ENCODE results near the gene MEGF6.

Gene MEGF6

DNA sequence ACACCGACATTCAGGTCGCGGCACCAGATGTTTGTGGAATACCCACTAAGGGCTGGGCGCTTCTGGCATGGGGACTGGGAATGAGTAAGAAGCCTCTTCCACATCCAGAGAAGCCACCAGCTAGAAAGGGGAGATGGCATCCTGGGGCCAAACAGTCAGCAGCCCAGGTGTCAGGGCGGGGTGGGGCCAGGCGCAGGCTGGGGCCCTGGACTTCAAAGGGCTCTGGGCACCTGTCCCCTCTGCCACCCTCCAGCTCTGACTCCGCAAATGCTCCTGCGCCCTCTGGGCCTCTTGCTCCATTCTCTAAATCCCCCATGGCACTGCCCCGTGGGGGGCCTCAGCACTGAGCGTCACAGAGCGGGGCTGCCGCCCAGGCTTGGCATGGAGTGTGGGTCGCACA lies 70.4 kb downstream of the MEGF6 start:
- DNase-seq (ENCODE audit: low spot score): no peak

DNA sequence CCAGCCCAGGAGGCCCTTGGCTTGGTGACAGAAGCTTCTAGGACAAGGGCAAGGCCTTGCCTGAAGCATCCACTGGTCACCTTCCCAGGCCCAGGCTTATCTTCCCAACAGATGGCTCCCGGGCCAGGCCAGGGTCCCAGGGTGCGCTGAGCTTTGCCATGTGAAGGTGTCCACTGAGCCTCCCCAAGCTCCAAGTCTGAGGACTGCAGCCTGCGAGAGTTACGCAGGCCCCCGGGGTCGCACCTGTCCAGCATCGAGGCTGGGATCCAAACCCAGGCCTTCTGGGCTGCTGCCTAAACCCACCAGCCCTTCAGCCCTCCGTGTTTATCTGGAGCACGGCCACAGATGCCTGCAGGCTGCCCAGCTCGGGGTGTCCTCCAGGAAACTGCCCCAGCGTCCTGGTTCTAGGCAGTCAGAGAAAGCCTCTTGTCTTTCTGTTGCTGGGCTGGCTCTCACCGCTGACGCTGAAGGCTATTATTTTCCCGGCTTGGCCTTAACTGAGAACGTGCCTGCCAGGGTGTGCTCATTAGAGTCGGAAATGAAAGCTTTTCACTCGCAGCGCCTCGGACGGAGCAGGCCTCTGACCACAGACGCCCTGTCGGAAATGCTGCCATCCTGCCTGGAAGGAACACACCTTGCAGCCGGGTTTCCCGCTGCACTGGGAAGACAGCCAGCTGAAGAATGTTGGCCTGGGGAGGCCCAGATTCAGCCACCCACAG lies 71.4 kb downstream of the MEGF6 start:
- DNase-seq (ENCODE audit: low spot score): peak; percentile 29

DNA sequence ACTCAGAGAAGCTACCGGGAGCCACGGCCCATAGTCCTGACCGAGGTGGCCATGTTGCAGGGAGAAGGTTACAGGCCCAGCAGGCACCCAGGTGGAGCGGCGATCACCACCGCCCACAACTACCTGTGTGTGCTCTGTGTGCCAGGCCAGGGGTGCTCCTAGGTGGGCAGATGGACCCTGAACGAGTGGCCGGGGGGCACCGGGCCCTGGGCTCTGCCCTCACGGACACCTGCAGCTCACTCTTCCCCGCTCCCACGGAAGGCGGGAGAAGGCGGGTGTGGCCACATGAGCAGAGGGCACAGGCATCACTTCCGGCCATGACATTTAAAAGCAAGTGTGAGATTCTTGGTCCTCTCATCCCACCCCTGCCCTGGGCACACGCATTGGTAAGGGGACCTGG lies 73.9 kb downstream of the MEGF6 start:
- DNase-seq (ENCODE audit: low spot score): no peak

DNA sequence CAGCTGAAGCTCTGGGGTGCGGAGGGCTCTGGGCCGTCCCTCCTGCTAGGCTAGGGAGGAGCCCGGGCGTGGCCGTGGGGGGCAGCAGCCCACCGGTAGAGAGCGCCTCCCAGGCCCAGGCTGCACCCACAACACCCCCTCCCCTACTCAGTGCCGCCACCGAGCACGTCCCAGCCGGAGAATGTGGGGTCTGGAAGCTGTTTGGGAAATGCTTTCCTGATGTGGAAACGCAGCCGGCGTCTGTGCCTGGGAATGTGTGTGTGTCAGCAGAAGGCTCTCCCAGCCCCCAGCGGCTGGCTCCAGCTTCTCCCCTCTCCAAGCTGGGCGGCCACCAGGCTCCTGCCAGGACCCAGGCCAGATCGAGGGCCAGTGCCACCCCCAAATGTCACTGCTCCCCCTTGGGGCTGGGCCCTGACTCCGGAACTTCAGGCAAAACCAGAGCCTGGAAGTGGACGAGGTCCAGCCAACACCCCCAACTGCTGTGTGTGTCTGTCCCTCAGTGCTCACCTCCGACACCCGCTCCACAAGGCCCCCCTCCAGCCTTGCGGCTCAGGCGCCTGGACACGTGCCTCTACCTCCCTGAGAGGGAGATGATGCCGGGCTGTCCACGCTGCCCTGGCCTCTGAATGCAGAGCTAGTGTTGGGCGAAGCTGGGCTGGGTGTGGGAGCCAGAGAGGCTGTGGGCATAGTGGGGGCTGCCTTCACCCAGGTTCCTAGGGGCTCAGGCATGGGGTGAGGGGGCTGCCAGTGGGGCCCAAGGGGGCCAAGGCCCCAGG lies 74.7 kb downstream of the MEGF6 start:
- DNase-seq (ENCODE audit: low spot score): no peak

GRCh38 chr1:3535732-3536131 lies 75.6 kb downstream of the MEGF6 start:
- DNase-seq (ENCODE audit: low spot score): no peak

DNA sequence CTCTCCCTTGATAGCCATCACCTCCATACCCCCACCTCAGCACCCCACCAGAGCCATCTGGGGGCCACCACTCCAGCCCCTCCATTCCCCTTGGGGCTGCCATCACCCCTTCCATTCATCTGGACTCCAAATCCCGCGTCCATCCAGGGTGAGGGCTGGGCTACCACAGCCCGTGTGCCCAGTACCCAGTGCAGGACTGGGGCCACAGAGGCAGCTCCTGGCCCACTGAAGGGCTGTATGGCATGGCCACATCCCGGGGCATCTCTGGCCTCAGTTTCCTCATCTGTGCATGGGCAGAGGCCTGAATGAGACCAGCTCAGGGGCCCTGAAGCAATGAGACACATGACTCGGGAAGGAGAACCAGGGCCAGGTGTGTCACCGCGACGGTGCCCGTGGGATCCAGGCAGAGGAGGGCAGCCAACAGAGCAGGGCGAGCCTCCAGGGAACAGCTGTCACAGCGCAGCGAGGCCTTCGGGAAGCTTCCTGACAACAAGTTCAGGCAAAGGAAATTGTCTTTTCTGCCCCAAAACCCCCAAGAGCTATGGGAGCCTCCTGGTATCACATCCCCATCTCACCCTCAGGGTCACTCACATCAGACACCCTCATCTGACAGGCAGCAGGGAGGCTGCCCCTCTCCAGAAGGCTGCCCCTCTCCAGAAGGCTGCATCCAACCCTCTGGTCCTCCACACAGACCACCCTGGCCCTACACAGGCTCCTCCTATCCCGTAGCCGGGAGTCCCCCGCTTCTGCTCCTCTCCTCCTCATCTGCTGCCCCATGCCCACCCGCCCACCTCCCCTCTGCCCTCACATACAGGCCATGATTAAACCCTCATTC lies 76.3 kb downstream of the MEGF6 start:
- DNase-seq (ENCODE audit: low spot score): no peak

DNA sequence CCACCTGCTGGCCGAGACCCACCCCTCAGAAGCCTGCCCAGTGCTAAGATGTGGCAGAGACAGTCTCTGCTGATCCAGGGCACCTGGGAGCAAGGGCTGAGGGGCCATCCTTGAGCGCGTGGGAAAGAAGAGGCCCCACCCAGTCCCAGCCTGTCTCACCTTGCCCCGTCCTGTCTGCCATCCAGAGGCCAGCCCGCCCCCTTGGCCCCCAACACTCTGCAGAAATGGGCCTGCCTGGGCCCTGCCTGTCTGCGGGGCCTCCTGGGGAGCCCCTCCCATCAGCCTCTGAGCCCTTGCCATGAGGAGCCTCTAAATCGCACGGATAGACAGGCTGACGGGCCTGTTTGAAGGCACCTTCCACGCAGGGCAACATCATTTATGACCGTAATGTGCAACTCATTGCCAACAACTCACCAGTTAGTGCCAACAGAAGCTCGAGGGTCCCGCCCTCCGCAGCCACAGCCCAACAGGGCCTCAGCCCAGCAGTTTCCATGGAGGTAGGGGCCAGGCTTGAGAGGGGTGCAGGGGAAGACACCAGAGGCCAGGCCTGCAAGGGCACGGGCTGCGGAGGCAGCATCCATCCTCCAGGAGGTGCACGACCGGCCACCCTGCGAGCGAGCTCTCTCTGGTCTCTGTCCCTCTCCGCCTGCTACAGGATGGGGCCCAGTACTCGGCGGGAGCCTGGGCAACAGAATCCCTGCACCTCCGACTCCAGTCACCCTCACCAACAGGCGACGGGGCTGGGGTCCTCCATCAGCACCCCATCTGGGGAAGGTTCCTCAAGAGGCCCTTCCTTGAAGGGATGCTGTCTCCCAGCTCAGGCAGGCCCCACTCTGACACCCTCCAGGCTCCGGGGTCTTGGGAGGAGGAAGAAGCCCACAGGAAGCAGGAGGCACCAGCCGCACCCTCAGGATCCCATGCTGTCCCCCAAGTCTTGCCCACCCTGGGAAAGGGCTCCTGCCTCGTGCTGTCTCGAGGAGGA lies 78.0 kb downstream of the MEGF6 start:
- DNase-seq (ENCODE audit: low spot score): no peak

GRCh38 chr1:3531928-3532327 lies 79.4 kb downstream of the MEGF6 start:
- DNase-seq (ENCODE audit: low spot score): no peak

GRCh38 chr1:3530926-3531818 lies 80.1 kb downstream of the MEGF6 start:
- DNase-seq (ENCODE audit: low spot score): peak; percentile 46

DNA sequence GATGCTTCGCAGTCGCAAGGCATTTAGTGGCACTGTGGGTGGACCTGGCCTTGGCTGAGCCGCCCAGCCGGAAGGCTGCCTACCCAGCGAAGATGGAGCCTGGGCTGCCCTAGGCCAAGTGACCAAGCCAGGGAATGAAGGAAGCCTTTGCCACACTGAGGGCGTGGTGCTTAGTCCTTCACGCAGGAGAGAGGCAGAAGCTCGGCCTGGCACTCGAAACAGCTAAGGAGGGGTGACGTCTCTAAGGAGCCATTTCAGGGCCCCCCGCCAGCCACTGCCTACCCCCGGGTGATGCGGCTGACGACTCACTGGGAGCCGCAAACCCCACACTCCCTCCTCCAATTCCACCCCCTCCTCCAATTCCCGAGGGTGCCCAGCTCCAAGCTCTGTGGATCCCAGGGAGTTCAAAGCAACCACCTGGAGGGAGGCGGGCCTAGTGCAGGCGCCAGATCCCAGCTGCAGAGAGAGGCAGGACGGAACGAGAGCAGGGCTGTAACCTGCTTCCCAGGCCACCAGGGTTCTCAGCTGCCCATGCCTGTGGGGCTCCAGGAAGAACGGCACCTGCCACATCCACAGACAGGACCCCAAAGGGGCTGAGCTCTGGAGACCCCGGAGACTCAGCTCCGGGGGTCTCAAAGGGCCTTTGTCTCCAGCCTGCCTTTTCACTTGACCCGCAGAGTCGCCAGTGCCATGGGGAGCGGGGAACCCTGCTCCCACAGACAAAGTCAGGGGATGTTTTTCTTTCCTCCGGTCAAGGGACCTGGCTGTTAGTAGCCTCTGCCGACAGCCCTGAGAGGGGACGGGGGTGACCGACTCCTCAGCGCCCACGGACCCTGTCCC lies 81.0 kb downstream of the MEGF6 start:
- no peak for DNase-seq (ENCODE audit: low spot score)

- no peak for DNase-seq (ENCODE audit: low spot score)
Observed at GRCh38 chr1:3529099-3529729, 82.1 kb downstream of the MEGF6 start.

- DNase-seq (ENCODE audit: low spot score): no peak
Observed at GRCh38 chr1:3527774-3528173, 83.5 kb downstream of the MEGF6 start.

DNA sequence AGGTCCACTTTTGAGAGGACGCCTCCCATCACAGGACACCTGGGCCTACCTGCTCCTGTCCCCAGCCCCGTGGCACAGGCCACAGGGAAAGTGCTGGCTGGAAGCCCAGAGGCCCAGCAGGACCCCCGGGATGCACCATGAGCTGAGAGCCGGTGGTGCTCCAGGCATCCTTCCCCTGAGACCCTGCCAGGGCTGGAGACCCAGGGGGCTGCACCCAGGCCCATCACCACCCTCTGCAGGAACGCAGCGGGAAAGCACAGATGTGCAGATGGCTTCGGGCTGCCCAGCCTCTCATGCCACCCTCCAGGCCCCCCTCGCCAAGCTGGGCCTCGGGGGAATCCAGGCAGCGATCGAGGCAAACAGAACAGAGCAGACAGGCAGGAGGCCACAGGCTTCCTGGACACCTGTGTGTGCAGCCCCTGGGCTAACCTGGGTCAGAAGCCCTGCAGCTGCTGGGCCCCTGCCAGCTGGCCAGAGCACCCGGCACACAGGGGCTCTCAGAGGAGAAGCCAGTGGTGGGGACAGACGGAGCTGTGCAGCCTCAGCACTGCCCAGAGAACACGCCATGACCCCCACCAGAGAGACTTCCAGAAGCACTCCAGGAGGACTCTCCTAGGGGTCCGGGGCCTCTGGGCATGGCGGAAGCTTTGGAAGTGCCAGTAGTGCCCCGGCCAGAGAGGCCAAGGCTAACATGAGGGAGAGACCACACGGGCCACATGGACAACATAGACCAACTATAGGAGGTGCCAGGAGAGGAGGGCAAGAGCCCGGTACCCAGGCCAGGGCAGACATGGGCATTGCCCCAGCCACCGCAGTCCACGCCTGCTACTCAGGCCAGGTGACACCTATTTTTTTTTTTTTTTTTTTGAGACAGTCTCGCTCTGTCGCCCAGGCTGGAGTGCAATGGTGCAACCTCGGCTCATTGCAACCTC lies 85.5 kb downstream of the MEGF6 start:
- DNase-seq (ENCODE audit: low spot score): no peak

GRCh38 chr1:3524556-3525203 lies 86.6 kb downstream of the MEGF6 start:
- no peak for DNase-seq (ENCODE audit: low spot score)

- no peak for DNase-seq (ENCODE audit: low spot score)
Observed at GRCh38 chr1:3523980-3524379, 87.3 kb downstream of the MEGF6 start.

DNA sequence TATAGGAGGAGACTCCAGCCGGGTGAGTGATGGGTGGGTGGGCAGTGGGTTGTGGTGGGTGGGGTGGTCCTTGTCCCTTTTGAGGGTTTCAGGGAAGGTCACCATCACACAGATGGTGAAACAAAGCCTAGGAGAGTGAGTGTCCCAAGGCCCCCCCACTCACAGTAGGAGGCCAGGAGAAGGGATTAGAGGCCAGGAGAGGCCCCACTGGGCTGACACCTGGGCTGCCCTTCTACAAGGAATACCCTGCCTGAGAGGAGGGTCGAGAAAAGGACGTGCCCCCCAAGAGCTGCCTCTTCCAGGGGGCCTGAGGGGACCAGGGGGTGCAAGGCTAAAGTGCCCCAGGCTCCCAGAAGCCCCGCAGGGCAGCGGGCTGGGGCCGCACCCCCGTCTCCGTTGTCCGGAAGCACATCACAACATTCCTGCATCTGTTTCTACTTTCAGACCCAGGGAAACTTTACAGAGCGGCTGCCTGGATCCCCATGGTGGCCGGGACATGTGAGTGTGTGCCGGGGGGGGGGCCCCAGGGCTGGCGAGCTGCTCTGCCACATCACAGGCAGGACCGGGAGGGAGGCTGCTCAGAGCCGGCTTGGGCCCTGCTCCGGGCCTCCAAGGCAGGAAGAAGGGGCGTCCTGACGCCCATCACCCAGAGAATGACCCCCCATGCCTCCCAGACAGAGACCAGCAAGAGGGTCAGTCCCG lies 88.6 kb downstream of the MEGF6 start:
- DNase-seq (ENCODE audit: low spot score): no peak

DNA sequence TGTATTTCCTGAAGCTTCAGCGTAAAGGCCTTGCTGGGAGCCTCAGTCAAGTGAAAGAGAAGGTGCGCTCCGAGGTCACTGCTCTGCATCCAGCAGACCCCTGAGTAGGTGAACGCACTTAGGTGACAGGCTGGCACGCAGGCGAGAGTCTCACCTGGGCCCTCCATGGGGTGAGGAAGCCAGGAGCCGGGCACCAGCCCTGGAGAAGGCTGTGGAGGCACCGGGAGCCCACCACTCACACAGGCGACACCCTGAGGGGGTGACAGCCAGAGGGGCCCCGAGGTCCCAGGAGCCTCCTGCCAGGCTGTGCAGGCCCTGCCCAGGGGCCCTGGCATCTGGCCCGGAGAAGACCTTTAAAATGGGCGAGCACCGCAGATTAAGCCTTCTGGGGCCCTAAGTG lies 89.2 kb downstream of the MEGF6 start:
- DNase-seq (ENCODE audit: low spot score): no peak

Data from putamen (tissue), 1 donor.